Lung (tissue), 12 donors: ENCODE results near the gene JMJD8. TPM values are rescaled to one million over a fixed set of nuclear protein-coding genes. Genes with fewer than 3 reads are reported as not detected.

Experiments used
- ATAC-seq: fragments of 200-7000 bp; cut with Tn5 transposase; one replicate; pipeline ENCODE4 v1.9.1; 2020; ENCODE audit warnings: moderate number of reproducible peaks; ENCODE audit not compliant: insufficient read depth, low FRiP score
- DNase-seq, 3 donors: peaks; one replicate each; pipeline ENCODE4 v3.0.0-alpha.2; 2013 to 2017
- H3K27ac ChIP-seq, 2 donors: one replicate each; pipeline ENCODE4 v1.5.1; 2013; ENCODE audit warnings: mild to moderate bottlenecking in 2 of 2, moderate library complexity in 2 of 2, control low read depth in 1 of 2, inconsistent platforms in 1 of 2, low read depth in 1 of 2, low read length in 1 of 2
- H3K27me3 ChIP-seq, 3 donors: one replicate each; pipeline ENCODE4 v1.5.1; 2013; ENCODE audit warnings: low read length in 2 of 3; ENCODE audit not compliant: control insufficient read depth in 3 of 3, insufficient read depth in 3 of 3
- H3K36me3 ChIP-seq, 4 donors: one replicate each; pipeline ENCODE4 v1.5.1; 2013; ENCODE audit warnings: low read length in 4 of 4, mild to moderate bottlenecking in 1 of 4, moderate library complexity in 1 of 4; ENCODE audit not compliant: control insufficient read depth in 4 of 4, insufficient read depth in 4 of 4
- H3K4me1 ChIP-seq, 5 donors: one replicate each; pipeline ENCODE4 v1.5.1; 2013; ENCODE audit warnings: low read length in 5 of 5, mild to moderate bottlenecking in 2 of 5, moderate library complexity in 1 of 5; ENCODE audit not compliant: control insufficient read depth in 5 of 5, insufficient read depth in 5 of 5
- H3K4me3 ChIP-seq: one replicate; pipeline ENCODE4 v1.5.1; 2013; ENCODE audit warnings: mild to moderate bottlenecking, control low read depth, moderate library complexity
- H3K9ac ChIP-seq, 2 donors: one replicate each; pipeline ENCODE4 v1.5.1; 2013; ENCODE audit warnings: low read length in 2 of 2, control low read depth in 1 of 2; ENCODE audit not compliant: insufficient read depth in 1 of 2
- H3K9me3 ChIP-seq, 4 donors: one replicate each; pipeline ENCODE4 v1.5.1; 2013; ENCODE audit warnings: low read length in 3 of 4, mild to moderate bottlenecking in 1 of 4, moderate library complexity in 1 of 4; ENCODE audit not compliant: control insufficient read depth in 4 of 4, insufficient read depth in 3 of 4
- WGBS, 2 donors: extraction: QIAGEN DNeasy Blood & Tissue Kit; methylation state at CpG; one replicate each; pipeline ENCODE4 v1.1.7; 2013; 5-methylcytosine and 5-hydroxymethylcytosine counted together
- polyA plus RNA-seq, 2 donors: library from polyadenylated mRNA; stranded (reverse); fragments of 200-250 nt; gene quantifications; one replicate each; pipeline ENCODE4 v1.2.1, GENCODE V29; 2013
- total RNA-seq, 2 donors: library from RNA; depleted of rRNA in 1 of 2; stranded (reverse); fragments of >200 nt in 1 of 2; gene quantifications; one replicate each; pipeline ENCODE4 v1.2.1, GENCODE V29; 2014 to 2021
- TF ChIP-seq, protein P1 (sequence below): IDR thresholded peaks from 2 replicates; pipeline ENCODE4 v1.5.1; 2012; ENCODE audit warnings: mild to moderate bottlenecking; ENCODE audit errors: control extremely low read depth, extremely low read depth
- donor health status: control.
- donor health status: control.
- donor health status: Bipolar disorder and iron deficiency.
- donor health status: healthy.
- donor health status: DM: yes; HTN: yes; CAD: no.

The JMJD8 gene
- total and polyA plus RNA-seq, 4 donors: 32.5 to 90.3 (median 57.9) TPM

DNA sequence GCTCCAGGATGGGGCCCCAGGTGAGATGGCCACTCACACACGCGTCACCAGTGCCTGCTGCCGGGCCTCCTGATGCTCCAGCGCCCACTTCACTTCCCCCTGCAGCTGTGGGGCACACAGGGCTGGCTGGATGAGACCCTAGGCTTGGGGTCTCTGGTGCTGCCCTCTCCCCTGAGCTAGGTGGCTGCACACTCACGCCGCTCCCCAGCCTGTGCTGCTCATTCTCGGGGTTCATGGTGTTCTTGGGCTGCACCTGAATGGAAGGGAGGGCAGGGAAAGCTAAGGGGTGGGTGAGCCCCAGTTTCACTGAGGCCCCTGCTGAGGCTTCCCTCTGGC is 40.9 kb upstream of the JMJD8 start:
- Histone ChIP-seq H3K9ac (no peak overlapping the region), H3K9me3 (no peaks in the 10 kb centered on the region), H3K27me3 (peaks cover 0 to 7% (median 4%) of the 10 kb centered on the region in 3 donors), H3K27ac (no peak overlapping the region), H3K36me3 (no peaks in the 10 kb centered on the region), H3K4me3 (no peak overlapping the region), H3K4me1 (peaks cover 0 to 21% (median 3%) of the 10 kb centered on the region in 5 donors)
- WGBS, 2 donors: 77 to 84% methylated on average over 7 of the region's 7 CpGs
- TF ChIP-seq, protein P1, sequence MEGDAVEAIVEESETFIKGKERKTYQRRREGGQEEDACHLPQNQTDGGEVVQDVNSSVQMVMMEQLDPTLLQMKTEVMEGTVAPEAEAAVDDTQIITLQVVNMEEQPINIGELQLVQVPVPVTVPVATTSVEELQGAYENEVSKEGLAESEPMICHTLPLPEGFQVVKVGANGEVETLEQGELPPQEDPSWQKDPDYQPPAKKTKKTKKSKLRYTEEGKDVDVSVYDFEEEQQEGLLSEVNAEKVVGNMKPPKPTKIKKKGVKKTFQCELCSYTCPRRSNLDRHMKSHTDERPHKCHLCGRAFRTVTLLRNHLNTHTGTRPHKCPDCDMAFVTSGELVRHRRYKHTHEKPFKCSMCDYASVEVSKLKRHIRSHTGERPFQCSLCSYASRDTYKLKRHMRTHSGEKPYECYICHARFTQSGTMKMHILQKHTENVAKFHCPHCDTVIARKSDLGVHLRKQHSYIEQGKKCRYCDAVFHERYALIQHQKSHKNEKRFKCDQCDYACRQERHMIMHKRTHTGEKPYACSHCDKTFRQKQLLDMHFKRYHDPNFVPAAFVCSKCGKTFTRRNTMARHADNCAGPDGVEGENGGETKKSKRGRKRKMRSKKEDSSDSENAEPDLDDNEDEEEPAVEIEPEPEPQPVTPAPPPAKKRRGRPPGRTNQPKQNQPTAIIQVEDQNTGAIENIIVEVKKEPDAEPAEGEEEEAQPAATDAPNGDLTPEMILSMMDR: no peak
- DNase-seq (no peak), ATAC-seq (no peak)

DNA sequence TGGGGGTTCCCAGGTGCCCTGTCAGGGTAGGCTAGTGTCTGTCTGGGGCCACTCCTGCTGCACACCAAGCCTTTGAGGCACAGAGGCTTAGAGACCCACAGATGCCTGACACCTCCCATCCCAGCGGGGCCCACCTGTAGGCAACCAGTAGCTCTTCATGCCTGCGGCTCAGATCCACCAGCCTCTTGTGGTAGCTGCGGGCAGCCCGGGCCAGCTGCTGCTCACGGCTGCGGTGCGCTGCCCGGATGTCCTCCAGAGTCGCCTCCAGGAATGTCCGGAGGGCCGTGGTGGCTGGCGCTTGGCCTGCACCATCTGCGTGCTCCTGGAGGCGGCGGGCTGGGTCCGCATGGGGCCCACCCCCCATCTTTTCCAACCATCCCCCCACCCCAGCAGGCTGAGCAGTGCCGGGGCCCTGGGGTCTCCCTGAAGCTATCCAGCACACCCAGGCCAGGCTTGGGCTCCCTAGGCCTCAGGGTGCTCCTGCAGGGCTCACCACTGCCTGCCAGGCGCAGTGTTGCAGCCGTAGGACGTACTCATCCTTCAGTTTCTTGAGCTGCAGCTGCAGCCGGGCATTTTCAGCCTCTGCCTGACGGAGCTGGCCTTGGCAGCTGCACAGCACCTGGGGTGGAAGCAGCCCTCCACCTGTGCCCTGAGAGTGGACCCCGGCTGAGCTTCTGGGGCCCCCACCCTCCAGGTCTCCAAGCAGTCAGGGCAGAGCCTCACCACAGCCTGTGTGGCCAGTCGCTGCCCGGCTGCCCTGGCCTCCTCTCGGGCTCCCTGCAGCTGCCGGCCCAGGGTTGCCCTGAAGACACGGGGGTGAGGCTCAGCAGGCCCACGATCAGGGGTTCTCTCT is 40.3 kb upstream of the JMJD8 start:
- no peak for DNase-seq
- WGBS, 2 donors: 66 to 84% methylated on average over 29 of the region's 29 CpGs
- no peak overlapping the region for H3K27ac ChIP-seq
- no peak overlapping the region for H3K4me3 ChIP-seq
- no peaks in the 10 kb centered on the region for H3K9me3 ChIP-seq
- no peaks in the 10 kb centered on the region for H3K36me3 ChIP-seq
- H3K9ac ChIP-seq: no peak overlapping the region
- no peak for ATAC-seq
- TF ChIP-seq, protein P1: no peak
- peaks cover 0 to 26% (median 5%) of the 10 kb centered on the region in 5 donors for H3K4me1 ChIP-seq
- peaks cover 0 to 7% (median 4%) of the 10 kb centered on the region in 3 donors for H3K27me3 ChIP-seq

DNA sequence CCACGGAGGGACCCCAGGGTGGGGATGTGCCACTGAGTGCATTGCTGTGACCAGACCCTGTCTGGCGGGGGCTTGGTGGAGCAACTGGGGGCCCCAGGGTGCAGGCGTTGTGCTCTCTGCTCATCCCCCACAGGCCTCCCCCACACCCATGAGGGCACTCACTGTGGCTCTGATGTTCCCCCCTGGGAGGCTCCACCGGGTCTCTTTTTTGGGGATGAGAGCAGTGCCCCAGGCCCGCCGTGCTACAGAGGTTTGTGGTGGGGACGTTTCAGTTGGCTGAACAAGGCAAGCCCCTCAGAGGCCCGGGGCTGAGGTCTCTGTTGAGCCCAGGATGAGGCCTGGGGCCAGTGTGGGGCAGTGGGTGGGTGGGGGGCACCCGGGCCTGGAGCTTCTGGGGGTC is 39.6 kb upstream of the JMJD8 start:
- WGBS, 2 donors: 87 to 89% methylated on average over 9 of the region's 9 CpGs
- Histone ChIP-seq H3K4me3 (no peak overlapping the region), H3K9ac (no peak overlapping the region), H3K4me1 (peaks cover 0 to 26% (median 5%) of the 10 kb centered on the region in 5 donors), H3K27me3 (peaks cover 0 to 7% (median 4%) of the 10 kb centered on the region in 3 donors), H3K36me3 (no peaks in the 10 kb centered on the region), H3K9me3 (no peaks in the 10 kb centered on the region), H3K27ac (no peak overlapping the region)
- TF ChIP-seq, protein P1: no peak
- DNase-seq (no peak), ATAC-seq (no peak)
